ENCODE data around the gene PPIE.

The PPIE gene

DNA sequence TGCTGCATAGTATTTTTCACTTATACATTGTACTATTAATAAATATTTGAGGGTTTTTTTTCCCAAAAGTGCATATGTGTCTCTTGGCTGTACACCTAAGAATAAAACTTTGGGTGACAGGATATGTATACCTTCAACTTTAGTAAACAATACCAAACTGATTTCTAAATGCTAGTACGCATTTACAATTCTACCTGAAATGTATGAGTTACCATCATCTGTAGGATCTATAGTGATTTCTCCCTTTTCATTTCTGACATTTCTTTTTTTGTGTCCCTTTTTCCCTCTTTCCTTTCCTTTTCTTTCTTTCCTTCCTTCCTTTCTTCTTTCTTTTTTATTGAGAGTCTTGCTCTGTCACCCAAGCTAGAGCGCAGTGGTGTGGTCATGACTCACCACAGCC lies 66.7 kb downstream of the PPIE start:
- no peak for DNase-seq (ENCODE audit: low read depth in 3 of 3)

DNA sequence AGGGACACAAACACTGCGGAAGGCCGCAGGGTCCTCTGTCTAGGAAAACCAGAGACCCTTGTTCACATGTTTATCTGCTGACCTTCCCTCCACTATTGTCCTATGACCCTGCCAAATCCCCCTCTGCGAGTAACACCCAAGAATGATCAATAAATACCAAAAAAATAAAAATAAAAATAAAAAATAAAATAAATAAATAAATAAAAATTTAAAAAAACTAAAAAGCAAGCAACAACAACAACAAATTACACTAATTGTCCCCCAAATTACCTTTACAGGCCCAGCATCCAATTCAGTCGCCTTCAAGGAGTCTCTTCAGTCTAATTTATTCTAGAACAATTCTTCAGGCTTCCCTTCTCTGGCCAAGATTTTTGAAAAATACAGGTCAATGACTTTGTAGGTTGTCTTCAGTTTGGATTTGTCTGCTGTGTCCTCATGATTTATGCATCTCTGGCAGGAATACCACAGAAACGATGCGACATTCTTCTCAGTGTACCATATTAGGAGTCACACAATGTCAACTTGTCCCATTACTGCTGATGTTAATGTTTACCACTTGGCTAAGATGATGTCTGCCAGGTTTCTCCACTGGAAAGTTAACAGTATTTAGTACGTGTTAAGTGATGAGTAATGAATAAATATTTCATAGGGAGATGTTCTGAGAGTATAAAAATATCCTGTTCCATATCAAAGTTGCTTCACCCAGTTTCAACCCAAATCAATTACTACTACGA lies 70.3 kb downstream of the PPIE start:
- no peak for DNase-seq (ENCODE audit: low read depth in 3 of 3)

DNA sequence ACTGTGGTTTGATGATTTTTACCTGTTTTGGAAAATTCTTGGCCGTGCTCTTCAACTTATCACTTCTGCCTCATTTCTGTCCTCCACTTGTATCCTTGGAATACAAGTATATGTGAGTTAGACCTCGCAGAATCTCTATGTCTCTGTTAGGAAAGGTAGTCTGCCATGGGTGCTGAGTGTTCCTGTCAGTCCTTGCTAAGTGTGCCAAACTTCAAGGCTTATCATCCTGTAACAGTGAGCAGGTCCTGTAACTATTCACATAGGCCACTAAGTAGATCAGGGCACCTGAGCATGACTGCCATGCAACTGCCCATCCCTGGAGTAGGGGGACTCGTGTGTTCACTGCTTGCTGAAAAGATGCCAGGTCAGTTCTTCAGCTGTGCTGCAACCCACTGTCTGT lies 74.2 kb downstream of the PPIE start:
- DNase-seq (ENCODE audit: low read depth in 3 of 3): no peak

Data from stimulated activated CD4-positive, alpha-beta T cell treated with anti-CD3 and anti-CD28 coated beads, TNF-alpha, amount 100 ng/mL, for 24 hours (primary cell).